Loucy (cell line): ENCODE data around the gene RHOD.

ENCODE experiments used
- H2AFZ ChIP-seq: fragments of 200-600 bp; sonication (generic); 2 replicates; pipeline ENCODE4 v1.6.0; 2016; ENCODE audit warnings: antibody characterized with exemption, mild to moderate bottlenecking, low read length, moderate library complexity
- H3F3A ChIP-seq: fragments of 200-600 bp; 2 replicates; pipeline ENCODE4 v1.6.0; 2016; ENCODE audit warnings: antibody characterized with exemption, low read depth, mild to moderate bottlenecking
- H3K27me3 ChIP-seq: fragments of 200-600 bp; sonication (generic); 2 replicates; pipeline ENCODE4 v1.6.1; 2014; ENCODE audit warnings: low read length, mild to moderate bottlenecking; ENCODE audit not compliant: insufficient read depth, poor library complexity, severe bottlenecking
- H3K36me3 ChIP-seq: fragments of 200-600 bp; sonication (generic); 2 replicates; pipeline ENCODE4 v1.6.1; 2016; ENCODE audit warnings: low read length; ENCODE audit not compliant: insufficient read depth
- H3K4me1 ChIP-seq: fragments of 200-600 bp; sonication (generic); 2 replicates; pipeline ENCODE4 v1.5.1; 2014; ENCODE audit warnings: low read length, mild to moderate bottlenecking; ENCODE audit not compliant: insufficient read depth, poor library complexity, severe bottlenecking
- H3K4me2 ChIP-seq: fragments of 200-600 bp; sonication (generic); 2 replicates; pipeline ENCODE4 v1.6.0; 2014; ENCODE audit warnings: antibody characterized with exemption, low read length, low read depth, mild to moderate bottlenecking; ENCODE audit not compliant: poor library complexity, severe bottlenecking
- H3K4me3 ChIP-seq: fragments of 200-600 bp; sonication (generic); 2 replicates; pipeline ENCODE4 v1.5.1; 2014; ENCODE audit warnings: low read length, mild to moderate bottlenecking, mixed read lengths; ENCODE audit not compliant: poor library complexity, severe bottlenecking
- H3K79me2 ChIP-seq: fragments of 200-600 bp; sonication (generic); 2 replicates; pipeline ENCODE4 v1.6.1; 2014; ENCODE audit warnings: low read length; ENCODE audit not compliant: insufficient read depth
- H3K9ac ChIP-seq: fragments of 200-600 bp; sonication (generic); 2 replicates; pipeline ENCODE4 v1.6.0; 2014; ENCODE audit warnings: mild to moderate bottlenecking, low read depth, low read length, moderate library complexity; ENCODE audit not compliant: poor library complexity, severe bottlenecking
- H3K9me2 ChIP-seq: fragments of 200-600 bp; sonication (generic); replicated peaks from 2 replicates; pipeline ENCODE4 v1.6.1; 2016; ENCODE audit warnings: low read depth, low read length, mixed read lengths
- H3K9me3 ChIP-seq: fragments of 200-600 bp; sonication (generic); 2 replicates; pipeline ENCODE4 v1.6.1; 2014; ENCODE audit warnings: mild to moderate bottlenecking, antibody characterized with exemption, low read length, low read depth; ENCODE audit not compliant: insufficient read depth
- H4K20me1 ChIP-seq: fragments of 200-600 bp; sonication (generic); 2 replicates; pipeline ENCODE4 v1.6.0; 2014; ENCODE audit warnings: antibody characterized with exemption, low read length, mild to moderate bottlenecking; ENCODE audit not compliant: insufficient read depth, poor library complexity, severe bottlenecking
- CTCF ChIP-seq: fragments of 200-600 bp; sonication (generic); conservative IDR thresholded peaks from 2 replicates; pipeline ENCODE4 v1.5.1; 2014; ENCODE audit warnings: mild to moderate bottlenecking, antibody characterized with exemption, low read length
- EZH2phosphoT487 ChIP-seq: fragments of 200-600 bp; IDR thresholded peaks from 2 replicates; pipeline ENCODE4 v1.6.1; 2018; ENCODE audit warnings: antibody characterized with exemption, mild to moderate bottlenecking, moderate library complexity, borderline replicate concordance

Gene RHOD

GRCh38 chr11:67060111-67060522 is 3.5 kb downstream of the RHOD start:
- Histone ChIP-seq H2AFZ (no peak overlapping the region), H3K9me2 (no peaks in the 10 kb centered on the region), H3K4me2 (no peak overlapping the region), H3F3A (no peaks in the 10 kb centered on the region), H3K9ac (no peak overlapping the region), H3K9me3 (no peaks in the 10 kb centered on the region), H4K20me1 (no peaks in the 10 kb centered on the region), H3K36me3 (no peaks in the 10 kb centered on the region), H3K4me3 (no peak overlapping the region), H3K27me3 (no peaks in the 10 kb centered on the region), H3K4me1 (no peaks in the 10 kb centered on the region), H3K79me2 (no peaks in the 10 kb centered on the region)
- TF ChIP-seq EZH2phosphoT487 (no peak), CTCF (no peak)

- Histone ChIP-seq H3K79me2 (no peaks in the 10 kb centered on the region), H3K9ac (no peak overlapping the region), H3K4me3 (no peak overlapping the region), H3K9me3 (no peaks in the 10 kb centered on the region), H3F3A (no peaks in the 10 kb centered on the region), H3K4me1 (no peaks in the 10 kb centered on the region), H4K20me1 (no peaks in the 10 kb centered on the region), H3K36me3 (no peaks in the 10 kb centered on the region), H3K9me2 (no peaks in the 10 kb centered on the region), H3K4me2 (no peak overlapping the region), H3K27me3 (no peaks in the 10 kb centered on the region), H2AFZ (no peak overlapping the region)
- TF ChIP-seq CTCF: no peak
- no peak for TF ChIP-seq EZH2phosphoT487
Measured at GRCh38 chr11:67062526-67063373, 6.1 kb downstream of the RHOD start.

GRCh38 chr11:67066333-67066709 is 9.7 kb downstream of the RHOD start:
- Histone ChIP-seq H2AFZ (no peak overlapping the region), H3K9me3 (no peaks in the 10 kb centered on the region), H3K4me2 (no peak overlapping the region), H3K36me3 (no peaks in the 10 kb centered on the region), H3K9me2 (no peaks in the 10 kb centered on the region), H3K79me2 (no peaks in the 10 kb centered on the region), H3F3A (no peaks in the 10 kb centered on the region), H3K27me3 (no peaks in the 10 kb centered on the region), H3K4me3 (no peak overlapping the region), H3K4me1 (no peaks in the 10 kb centered on the region), H4K20me1 (no peaks in the 10 kb centered on the region), H3K9ac (no peak overlapping the region)
- TF ChIP-seq CTCF: no peak
- TF ChIP-seq EZH2phosphoT487: no peak
